NCI-H2081 (cell line): ENCODE data around the gene FAM47E.
A peak's percentile ranks its signal among the peaks of the same experiment; 100 is the strongest.
"Not testable (repeated sequence)": the region's sequence is repeated elsewhere in the genome, so short reads cannot be mapped to it uniquely, and the experiment has no call there.

Experiments used
- DNase-seq, 2 experiments: peaks; one replicate each; lab custom pipeline; 2025; lab: John Stamatoyannopoulos, UW

The FAM47E gene

DNA sequence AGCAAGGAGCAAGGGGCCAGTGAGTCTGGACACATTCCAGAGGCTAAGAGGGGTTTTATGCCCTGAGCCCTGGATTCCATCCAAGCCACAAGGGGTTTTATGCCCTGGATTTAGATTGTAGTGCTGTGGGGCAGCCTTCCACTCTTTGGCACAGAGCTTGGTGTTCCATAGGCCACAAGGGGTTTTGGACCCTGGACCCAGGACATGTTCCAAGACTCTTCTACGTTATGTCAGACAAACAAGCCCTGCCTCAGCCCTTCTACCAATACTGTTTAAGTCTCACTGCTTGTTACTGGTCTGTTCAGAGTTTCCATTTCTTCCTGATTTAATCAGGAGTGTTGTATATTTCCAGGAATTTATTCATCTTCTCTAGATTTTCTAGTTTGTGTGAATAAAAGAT is 25.1 kb upstream of the FAM47E start:
- DNase-seq, result no peak

DNA sequence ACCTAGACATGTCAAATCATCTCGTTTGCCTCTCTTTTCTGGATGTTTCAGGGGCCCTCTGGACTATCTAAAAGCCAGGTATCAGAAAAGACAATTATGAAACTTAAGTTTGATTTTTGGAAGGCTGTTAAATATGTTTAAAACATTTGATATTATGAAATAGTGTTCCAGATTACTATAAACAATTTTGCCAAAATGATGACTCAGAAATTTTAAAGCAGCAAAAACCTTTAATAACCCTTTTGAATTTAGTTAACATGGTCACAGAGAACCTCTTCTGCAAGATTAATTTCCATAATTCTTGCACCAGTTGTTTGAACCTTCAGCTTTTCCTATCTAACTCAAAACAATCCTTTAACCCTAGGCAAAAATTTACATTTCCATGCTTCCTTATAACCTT is 18.8 kb upstream of the FAM47E start:
- no peak for DNase-seq

DNA sequence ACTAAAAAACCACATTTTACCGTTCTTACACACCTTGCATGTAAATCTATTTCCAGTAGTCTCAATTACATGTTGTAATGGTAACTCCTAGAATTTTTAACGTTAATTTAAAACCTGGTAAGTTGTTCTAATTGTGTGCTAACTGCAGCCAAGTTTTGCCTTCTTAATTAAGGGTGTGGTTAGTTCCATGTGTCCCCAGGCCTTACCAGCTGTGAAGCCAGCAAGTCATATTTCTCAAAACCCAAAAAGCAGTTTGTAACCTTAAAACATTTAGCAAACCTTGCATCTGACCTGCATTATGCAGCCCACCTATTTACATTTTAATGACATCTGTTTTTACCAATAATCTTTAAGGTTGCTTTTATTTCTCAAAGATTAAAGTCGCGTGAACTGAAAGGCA is 18.4 kb upstream of the FAM47E start:
- DNase-seq, result no peak

DNA sequence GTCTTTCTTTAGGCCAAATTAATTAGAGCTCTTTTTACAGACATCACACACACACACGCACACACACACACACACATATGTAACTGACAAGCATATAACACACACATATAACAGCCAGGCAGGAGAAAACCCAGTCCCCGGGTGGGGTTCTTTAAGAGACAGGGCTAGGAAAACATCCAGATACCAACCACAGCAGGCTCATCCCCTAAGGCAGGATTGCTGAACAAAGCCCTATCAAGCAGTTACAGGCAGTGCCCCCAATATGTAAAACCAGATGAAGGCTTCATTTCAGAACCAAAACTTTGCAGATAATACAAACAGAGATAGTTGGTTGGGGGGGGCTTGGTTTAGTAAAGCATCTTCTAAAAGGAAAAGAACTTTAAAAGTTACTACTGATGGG is 18.0 kb upstream of the FAM47E start:
- no peak for DNase-seq

DNA sequence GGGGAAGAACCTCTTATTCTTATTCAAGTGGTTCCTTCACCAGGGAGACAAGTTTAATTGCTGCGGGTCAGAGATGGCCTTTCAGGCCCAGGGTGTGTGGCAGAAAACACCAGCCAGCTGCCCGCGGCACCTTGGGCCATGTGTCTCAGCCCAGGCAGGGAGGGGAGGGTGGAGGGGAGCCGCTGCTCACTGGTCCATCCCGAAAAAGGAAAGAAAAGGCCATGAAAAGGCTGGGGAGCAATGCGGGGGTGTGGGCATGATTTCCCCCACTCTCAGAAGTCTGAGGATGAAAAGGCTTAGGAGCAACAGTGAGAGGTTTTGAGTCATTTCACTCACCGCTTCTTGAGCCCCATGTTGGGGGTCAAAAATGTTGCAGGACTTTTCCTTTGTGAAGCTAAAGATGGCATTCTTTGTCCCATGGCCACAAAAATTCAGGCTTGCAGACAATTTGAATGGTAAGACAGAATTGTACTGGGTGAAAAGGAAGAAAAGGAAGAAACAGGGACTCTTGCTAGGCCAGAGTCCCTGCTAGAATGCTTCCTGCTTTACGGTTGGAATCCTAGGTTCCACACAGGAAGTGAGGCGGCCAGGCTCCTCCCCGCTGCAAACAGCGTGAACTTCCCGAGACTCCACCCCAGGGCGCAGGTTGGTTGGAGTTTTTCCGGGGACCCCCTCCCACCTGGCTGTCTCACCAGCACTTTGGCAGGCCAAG is 17.4 kb upstream of the FAM47E start:
- no peak for DNase-seq

DNA sequence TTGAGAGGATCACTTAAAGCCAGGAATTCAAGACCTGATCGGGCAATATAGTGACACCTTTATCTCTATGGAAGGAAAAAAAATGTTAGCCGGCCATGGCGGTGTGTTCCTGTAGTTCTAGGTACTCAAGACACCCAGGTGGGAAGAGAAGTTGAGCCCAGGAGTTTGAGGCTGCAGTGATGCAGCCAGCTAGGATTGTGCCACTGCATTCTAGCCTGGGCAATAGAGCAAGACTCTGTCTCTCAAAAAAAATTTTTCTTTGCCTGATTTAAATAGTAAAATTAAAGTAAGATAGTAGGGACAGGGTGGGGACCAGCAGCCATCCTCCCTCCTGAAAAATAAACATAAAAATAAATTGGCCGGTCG is 16.9 kb upstream of the FAM47E start:
- DNase-seq, result no peak

DNA sequence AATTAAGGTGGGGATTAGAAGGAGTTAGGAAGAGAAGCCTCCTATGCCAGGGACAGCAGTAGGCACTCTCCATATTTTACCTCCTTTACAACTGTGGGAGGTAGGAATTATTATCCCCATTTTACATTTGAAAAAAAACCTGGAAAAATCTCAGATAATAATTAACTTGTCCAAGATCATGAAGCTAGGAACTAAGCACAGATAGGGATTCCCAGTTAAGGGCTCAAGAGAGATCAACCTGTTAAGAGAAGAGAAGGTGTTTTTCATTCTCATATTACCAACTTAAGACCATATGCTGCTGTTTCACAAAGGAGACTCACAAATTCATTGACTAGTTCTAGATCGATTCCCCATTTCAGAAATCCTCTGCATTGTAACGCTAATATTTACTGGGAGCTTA is 16.1 kb upstream of the FAM47E start:
- DNase-seq, result no peak

DNA sequence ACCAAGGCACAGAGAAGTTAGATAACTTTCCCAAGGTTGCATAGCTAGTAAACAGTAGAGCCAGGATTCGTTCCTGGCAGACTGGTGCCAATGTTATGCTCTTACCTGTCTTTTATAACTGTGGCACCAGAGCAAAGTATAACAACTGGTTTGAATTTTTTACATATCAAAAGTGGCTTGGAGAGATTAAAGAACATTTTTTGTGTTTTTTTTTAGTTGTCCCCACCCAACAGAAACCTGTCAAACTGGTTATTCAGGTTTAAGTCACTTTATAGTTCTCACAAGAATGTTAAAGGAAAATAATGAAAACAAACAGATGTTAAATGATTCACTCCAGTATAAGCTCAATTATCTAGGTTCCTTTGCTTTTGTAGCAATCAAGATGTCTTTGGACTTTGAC is 15.6 kb upstream of the FAM47E start:
- DNase-seq, result no peak

DNA sequence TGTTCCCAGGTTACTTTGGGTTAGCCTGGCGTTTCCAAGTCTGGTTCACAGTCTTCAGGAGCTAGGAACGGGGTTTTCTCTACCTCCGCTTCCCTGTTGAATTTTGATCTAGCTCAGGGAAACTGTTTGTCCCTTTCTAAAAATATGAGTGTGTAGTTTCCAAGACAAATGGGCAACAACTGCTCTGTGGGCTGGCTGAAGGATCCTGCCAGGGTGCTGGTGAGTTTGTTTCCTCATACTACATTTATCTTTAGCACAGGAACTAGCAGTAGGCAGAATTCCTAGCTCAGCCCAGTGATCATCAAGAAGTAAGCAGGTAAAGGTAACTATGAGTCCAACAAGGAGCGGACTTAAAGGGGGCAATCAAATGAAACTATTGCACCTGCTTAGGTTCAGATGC is 13.3 kb upstream of the FAM47E start:
- no peak for DNase-seq

DNA sequence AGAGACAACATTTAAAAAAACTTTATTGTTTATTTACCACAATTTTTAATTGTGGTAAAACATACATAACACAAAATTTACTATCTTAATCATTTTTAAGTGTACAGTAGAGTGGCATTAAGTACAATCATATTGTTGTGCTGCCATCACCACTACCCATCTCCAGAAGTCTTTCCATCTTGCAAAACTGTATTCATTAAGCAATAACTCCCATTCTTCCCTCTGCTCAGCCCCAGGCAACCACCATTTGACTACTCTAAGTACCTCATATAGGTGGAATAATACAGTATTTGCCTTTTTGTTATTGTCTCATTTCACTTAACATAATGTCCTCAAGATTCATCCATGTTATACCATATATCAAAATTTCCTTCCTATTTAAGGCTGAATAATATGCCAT is 12.8 kb upstream of the FAM47E start:
- DNase-seq, result no peak

DNA sequence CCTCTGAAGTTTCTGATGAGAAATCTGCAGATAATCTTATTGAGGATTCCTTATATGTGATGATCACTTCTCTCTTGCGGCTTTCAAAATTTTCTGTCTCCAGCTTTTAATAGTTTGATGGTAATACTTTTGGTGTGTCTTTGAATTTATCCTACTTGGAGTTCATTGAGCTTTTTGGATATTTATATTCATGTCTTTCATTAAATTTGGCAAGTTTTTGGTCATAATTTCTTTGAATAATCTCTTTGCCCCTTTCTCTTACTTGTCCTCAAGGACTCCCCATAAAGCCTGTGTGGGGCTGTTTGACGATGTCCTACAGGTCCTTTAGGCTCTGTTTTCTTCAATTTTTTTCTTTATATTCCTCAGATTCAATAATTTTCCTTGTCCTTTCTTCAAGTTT is 11.3 kb upstream of the FAM47E start:
- DNase-seq, result no peak

DNA sequence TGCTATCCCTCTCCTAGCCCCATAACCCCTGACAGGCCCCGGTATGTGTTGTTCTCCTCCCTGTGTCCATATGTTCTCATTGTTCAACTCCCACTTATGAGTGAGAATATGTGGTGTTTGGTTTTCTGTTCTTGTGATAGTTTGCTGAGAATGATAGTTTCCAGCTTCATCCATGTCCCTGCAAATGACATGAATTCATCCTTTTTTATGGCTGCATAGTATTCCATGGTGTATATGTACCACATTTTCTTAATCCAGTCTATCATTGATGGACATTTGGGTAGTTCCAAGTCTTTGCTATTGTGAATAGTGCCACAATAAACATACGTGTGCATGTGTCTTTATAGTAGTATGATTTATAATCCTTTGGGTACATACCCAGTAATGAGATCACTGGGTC is 7.6 kb upstream of the FAM47E start:
- not testable (repeated sequence) for DNase-seq

DNA sequence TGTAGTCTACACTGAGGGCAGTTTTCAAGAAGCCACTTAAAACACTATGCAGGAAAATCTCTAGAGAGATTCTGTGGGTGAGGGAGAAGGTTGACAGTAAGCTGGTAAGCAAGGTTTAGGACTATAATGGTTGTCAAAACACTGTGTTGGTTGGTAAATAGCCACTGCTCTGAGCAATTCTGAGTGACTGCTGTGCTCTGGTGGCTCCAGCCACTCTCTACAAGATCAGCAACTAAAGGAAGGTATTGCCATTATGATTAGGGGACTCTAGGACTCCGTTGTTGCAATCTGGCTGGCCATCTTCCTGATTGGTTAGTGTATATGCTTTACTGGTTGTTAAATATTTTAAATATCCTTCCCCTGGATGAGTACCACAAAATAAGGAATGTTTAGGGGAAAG is 5.5 kb upstream of the FAM47E start:
- DNase-seq, result no peak

DNA sequence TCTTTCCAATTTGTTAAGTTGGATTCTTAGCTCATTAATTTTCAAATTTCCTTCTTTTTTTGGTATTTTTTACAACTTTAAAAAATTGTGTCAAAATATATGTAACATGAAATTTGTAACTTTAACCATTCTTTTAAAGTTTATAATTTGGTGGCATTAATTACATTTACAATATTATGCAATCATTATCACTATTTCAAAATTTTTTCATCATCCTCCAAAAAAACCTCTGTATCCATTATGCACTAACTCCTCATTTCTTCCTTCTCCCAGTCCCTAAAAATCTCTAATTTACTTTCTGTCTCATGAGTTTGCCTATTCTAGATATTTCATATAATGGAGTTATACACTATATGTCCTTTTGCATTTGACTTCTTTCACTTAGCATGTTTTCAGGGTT is 4.7 kb upstream of the FAM47E start:
- no peak for DNase-seq

DNA sequence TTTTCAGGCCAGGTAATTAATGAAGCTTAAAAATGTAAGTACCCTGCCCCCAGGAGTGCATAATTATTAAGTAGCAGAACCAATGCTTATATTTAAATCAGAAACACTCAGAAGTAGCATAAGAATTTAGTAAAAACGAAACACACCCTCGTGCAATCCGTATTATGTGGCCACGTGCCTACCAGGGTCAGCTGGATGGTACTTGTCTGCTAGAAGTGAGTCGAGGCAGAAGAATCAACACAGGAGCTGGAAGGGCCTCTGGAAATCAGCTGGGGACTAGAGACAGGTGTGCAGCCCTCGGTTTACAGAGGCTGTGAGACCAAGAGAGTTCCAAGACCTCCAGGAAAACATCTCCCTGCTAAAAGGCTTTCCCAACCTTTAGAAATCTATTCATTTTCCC is 559 bp upstream of the FAM47E start:
- peak in 1 of 2 experiments; percentile 33 for DNase-seq

DNA sequence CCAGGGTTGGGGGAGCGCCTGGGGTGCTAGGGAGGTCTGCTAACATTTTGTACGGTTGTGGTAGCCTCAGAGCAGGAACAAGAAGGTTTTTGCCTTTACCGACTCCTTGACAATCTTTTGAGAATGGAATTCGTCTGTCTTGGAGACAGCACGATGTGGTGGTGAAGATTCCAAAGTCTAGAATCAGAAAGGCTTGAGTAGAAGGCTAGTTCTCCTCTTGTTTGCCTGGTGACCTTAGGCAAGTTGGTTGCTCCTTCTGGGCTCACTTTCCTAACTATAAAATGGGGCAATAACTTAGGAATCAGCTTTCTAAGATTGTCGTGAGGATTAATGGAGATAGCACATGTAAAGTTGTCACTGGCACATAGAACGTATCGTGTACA is 741 bp downstream of the FAM47E start:
- no peak for DNase-seq

DNA sequence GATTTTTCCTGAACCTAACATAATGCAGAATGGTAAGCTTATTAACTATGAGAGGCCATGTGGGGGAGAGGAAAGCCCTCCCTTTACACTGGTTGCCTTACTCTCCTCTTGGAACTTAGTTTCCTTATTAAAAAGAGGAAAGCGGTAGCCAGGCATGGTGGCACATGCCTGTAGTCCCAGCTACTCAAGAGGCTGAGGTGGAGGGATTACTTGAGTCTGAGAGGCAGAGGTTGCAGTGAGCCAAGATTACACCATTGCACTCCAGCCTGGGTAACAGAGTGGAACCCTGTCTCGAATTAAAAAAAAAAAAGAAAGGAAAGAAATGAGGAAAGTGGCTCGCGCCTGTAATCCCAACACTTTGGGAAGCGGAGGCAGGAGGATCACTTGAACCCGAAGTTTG is 2.0 kb downstream of the FAM47E start:
- no peak for DNase-seq

DNA sequence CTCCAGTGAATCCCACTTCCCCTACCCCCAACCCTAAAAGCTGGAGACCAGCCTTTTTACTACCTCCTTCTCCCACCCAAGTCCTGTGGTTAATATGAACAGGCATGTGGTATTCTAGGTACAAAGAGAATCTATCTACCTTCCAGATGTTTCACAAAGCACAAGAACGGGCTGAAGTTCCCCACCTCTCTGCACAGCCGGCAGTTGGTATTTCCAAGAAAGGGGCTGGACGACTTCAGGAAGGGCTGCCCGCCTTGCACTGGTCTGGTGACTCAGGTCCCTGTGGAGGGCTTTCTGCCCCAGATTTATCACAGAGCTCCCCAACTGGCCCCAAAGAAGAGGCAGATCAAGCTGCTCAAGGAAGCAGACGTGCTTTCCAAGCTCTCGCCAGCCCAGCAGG is 4.5 kb downstream of the FAM47E start:
- no peak for DNase-seq

DNA sequence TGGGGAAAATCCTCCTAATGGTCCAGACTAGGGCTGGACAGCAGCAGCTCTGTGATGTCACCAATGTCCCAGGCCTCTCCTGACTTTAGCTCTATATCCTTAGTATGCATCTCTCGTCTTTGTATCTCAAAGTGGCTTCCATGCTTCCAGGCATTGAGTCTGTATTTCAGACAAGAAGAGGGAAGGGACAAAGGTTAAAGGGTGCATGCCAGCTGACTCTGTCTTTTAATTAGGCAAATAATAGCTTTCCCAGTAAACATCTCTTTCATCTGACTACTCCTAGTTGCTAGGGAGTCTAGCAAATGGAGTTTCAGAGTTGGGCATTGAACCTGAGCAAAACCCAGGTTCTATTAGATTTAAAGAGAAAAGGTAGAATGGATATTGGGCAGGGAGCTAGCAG is 5.4 kb downstream of the FAM47E start:
- no peak for DNase-seq

DNA sequence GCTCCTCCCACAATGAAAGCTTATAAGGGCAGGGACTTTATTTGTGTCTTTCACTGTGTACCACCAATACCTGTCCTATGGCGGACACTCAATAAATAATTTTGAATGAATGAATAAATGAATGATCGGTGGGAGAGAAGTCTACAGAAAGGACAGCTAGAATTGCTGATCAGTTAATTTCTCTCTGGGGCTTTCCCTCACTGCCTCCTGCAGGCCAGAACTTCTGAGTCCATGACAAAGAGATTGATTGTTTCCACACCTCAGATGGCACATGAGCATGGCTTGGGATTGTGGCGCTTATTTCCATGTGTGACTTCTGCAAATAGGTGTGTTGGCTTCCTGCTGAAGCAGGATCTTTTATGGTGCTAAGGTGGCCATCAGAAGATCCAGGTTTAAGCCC is 6.3 kb downstream of the FAM47E start:
- DNase-seq, result no peak

DNA sequence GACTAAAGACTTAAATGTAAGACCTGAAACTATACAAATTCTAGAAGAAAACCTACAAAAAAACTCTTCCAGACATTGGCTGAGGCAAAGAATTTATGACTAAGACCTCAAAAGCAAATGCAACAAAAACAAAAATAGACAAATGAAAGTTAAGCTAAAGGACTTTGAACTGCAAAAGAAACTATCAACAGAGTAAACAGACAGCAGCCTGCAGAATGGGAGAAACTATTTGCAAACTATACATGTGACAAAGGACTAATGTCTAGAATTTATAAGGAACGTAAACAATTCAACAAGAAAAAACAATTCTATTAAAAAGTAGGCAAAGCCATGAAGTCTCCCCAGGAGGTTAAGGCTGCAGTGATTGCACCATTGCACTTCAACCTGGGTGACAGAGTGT is 9.1 kb downstream of the FAM47E start:
- no peak for DNase-seq

DNA sequence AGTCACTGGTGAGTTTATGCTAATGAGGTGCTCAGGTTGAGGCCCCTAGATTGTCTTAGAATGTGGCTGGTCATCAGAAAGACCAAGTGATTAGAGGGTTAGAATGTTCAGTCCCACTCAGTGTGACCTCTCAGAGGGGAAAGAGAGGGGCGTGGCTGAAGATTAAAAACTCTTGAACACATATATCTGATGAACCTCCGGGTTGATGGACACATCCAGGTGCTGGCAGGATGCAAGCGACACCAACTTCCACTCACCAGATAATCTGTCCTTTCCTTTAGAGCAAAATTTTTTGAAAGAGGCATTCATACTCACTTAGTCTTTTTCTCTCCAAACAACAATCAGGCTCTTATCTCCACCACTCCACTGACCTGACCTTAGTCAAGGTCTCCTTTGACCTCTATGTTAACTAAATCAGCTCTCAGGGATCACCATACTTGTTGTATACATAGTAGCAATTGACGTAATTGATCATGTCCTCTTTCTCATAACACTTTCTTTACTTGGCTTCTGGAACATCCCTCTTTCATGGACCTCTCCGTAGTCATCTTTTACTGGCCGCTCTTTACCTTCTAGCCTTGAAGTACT is 14.2 kb downstream of the FAM47E start:
- DNase-seq, result no peak

DNA sequence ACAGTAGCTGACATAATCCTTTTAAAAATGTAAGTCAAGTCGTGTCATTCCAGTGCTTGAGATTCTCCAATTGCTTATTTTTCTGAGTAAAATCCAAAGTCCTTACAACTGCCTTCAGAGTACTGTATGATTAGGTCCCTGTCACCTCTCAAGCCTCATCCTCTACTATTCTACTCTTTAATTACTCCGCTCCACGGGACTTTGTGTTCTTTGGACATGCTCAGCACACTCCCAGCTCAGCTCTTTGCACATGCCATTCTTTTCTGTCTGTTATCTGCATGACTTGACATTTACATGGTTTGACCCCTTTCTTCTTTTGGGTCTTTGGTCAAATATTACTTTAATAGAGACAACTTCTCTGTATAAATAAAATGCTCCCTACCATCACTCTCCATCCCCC is 15.1 kb downstream of the FAM47E start:
- no peak for DNase-seq

DNA sequence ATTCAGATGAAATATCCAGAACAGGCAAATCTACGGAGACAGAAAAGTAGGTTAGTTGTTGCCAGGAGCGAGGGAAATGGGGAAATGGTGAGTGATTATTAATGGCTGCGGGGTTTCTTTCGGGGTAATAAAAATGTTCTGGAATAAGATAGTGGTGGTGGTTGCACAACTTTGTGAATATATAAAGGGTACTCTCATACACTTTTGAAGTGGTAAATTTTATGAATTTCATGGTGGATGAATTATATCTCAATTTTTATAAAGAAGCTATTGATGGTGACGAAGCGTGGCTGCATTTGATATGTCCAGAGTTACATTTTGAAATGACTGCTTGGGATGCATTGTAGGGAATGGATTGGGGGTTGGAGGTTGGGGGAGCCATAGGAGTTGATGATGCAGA is 16.3 kb downstream of the FAM47E start:
- DNase-seq, result no peak
